Neutrophil (primary cell): ENCODE data around the gene PHEX.

Experiments
- H3K27ac ChIP-seq: fragments of 200-600 bp; sonication (generic); 2 replicates; pipeline ENCODE4 v1.5.1; 2016; ENCODE audit warnings: mild to moderate bottlenecking, moderate library complexity
- H3K27me3 ChIP-seq: fragments of 200-600 bp; sonication (generic); 2 replicates; pipeline ENCODE4 v1.6.0; 2016; ENCODE audit warnings: mild to moderate bottlenecking
- H3K36me3 ChIP-seq: fragments of 200-600 bp; sonication (generic); 2 replicates; pipeline ENCODE4 v1.5.1; 2017
- H3K4me1 ChIP-seq, 2 experiments: fragments of 200-600 bp in 1 of 2; sonication (generic) in 1 of 2; 1 replicate in 1 of 2; 2 replicates in 1 of 2; pipeline versions ENCODE4 v1.5.1 to v1.6.1; 2013 to 2016; ENCODE audit warnings: low read depth in 1 of 2, low read length in 1 of 2, mild to moderate bottlenecking in 1 of 2, moderate library complexity in 1 of 2; ENCODE audit not compliant: control insufficient read depth in 1 of 2, insufficient read depth in 1 of 2
- H3K4me3 ChIP-seq, 2 experiments: fragments of 200-600 bp in 1 of 2; sonication (generic) in 1 of 2; 1 replicate in 1 of 2; 2 replicates in 1 of 2; pipeline ENCODE4 v1.5.1; 2013 to 2016; ENCODE audit warnings: low read depth in 1 of 2, low read length in 1 of 2, mild to moderate bottlenecking in 1 of 2, moderate library complexity in 1 of 2
- H3K9me3 ChIP-seq: fragments of 200-600 bp; sonication (generic); 2 replicates; pipeline ENCODE4 v1.5.1; 2016
- TF ChIP-seq, protein P1 (sequence below): fragments of 200-600 bp; sonication (generic); IDR thresholded peaks from 2 replicates; pipeline ENCODE4 v1.5.1; 2016; ENCODE audit warnings: antibody characterized with exemption

PHEX gene

DNA sequence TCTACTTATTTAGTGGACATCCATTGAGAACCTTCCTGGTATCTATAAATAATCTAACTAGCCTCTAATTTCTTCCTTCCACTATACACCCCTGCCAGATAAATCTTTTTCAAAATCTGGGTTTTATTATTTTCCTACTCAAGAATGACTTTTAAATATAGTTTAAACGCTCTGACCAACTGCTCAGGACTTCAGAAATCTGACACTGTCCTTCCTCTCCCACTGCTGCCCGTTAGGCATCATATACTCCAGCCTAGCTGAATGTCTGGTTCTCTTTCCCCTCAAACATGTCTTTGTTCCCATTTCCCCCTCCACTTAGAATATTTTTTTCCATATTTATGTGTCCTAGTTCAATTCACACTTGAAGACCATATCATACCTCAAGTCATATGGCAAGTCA is 205.4 kb downstream of the PHEX start:
- no peak overlapping the region for H3K27ac ChIP-seq
- TF ChIP-seq, protein P1, sequence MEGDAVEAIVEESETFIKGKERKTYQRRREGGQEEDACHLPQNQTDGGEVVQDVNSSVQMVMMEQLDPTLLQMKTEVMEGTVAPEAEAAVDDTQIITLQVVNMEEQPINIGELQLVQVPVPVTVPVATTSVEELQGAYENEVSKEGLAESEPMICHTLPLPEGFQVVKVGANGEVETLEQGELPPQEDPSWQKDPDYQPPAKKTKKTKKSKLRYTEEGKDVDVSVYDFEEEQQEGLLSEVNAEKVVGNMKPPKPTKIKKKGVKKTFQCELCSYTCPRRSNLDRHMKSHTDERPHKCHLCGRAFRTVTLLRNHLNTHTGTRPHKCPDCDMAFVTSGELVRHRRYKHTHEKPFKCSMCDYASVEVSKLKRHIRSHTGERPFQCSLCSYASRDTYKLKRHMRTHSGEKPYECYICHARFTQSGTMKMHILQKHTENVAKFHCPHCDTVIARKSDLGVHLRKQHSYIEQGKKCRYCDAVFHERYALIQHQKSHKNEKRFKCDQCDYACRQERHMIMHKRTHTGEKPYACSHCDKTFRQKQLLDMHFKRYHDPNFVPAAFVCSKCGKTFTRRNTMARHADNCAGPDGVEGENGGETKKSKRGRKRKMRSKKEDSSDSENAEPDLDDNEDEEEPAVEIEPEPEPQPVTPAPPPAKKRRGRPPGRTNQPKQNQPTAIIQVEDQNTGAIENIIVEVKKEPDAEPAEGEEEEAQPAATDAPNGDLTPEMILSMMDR, result no peak

DNA sequence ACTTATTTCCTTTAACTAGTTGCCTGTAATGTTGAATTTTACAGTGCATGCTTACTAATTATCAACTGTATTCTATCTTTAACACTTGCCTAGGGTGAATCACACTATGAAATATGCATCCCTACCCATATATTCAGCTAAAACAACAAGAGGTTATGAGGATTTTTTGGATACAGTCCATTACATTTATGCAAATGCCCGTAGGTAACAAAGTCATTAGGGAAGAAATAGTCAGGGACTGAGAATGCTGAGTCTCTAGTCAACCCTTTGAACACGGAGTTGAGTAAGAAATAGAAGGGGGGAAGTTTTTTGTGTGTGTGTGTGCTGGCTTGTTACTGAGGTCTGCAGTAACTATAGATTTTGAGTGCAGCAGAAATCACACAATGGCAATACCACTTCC is 214.5 kb downstream of the PHEX start:
- no peaks in the 10 kb centered on the region for H3K4me1 ChIP-seq
- H3K27me3 ChIP-seq, result no peaks in the 10 kb centered on the region
- no peak overlapping the region for H3K27ac ChIP-seq
- no peaks in the 10 kb centered on the region for H3K9me3 ChIP-seq
- no peaks in the 10 kb centered on the region for H3K36me3 ChIP-seq
- TF ChIP-seq, protein P1, result no peak
- no peak overlapping the region for H3K4me3 ChIP-seq

More for the DNA sequence above, 205.4 kb downstream of the PHEX start:
- Histone ChIP-seq H3K27me3 (no peaks in the 10 kb centered on the region), H3K4me1 (no peaks in the 10 kb centered on the region), H3K4me3 (no peak overlapping the region), H3K36me3 (no peaks in the 10 kb centered on the region), H3K9me3 (no peaks in the 10 kb centered on the region)

DNA sequence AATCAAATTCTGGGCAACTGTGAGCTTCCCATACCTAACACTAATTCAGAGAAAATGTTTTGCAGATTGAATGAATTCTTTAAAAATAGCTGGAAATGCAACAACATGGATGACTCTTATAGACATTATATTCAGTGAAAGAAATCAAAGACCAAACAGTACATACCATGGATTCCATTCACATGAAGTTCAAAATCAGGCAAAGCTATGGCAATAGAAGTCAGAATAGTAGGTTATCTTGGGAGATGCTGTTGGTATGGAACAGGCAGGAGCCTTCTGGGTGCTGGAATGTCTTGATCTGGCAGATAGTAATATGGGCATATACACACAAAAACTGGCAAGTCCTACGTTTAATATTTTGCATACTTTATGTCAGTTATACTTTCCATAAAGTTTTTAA is 215.0 kb downstream of the PHEX start:
- H3K9me3 ChIP-seq, result no peaks in the 10 kb centered on the region
- H3K27ac ChIP-seq, result no peak overlapping the region
- TF ChIP-seq, protein P1, result no peak
- H3K4me1 ChIP-seq, result no peaks in the 10 kb centered on the region
- no peaks in the 10 kb centered on the region for H3K36me3 ChIP-seq
- H3K4me3 ChIP-seq, result no peak overlapping the region
- no peaks in the 10 kb centered on the region for H3K27me3 ChIP-seq

DNA sequence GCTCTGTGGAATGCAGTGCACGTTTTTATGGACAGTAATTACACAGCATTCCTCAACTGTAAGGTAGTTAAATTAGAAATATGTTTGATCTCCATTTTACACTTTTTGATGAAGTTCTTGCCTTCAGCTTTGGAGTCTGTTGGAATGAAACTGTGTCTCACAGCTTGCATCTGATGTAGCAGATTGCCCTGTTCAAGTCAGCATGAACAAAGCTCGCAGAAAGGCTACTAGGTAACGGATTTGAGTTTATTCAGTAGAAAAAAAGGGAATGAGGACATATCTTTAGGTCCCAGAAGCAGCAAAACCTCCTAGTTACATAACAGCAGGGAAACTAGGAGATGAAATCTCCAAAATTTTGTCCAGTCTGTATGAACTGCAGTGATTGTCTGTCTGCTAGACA is 216.3 kb downstream of the PHEX start:
- Histone ChIP-seq H3K36me3 (no peaks in the 10 kb centered on the region), H3K4me1 (no peaks in the 10 kb centered on the region), H3K4me3 (no peak overlapping the region), H3K27ac (no peak overlapping the region), H3K9me3 (no peaks in the 10 kb centered on the region), H3K27me3 (no peaks in the 10 kb centered on the region)
- TF ChIP-seq, protein P1, result no peak

DNA sequence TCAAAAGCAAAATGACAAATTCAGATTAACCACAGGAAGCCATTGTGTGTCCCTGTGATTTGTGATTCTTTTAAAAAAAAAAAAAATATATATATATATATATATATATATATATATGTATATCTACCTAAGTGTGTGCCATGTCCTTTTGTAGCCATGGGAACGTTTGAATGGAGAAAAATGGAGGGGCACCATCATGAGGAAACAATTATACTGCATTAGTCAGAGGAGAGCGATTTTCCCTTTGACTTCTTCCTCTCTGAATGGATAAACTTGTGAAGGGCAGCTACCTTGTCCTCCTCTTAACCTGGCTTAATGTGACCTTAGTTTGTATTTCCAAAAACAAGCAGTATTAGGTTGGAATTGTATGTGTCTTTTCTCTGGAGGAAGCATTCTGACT is 217.2 kb downstream of the PHEX start:
- no peaks in the 10 kb centered on the region for H3K4me1 ChIP-seq
- no peak overlapping the region for H3K27ac ChIP-seq
- no peaks in the 10 kb centered on the region for H3K36me3 ChIP-seq
- H3K27me3 ChIP-seq, result no peaks in the 10 kb centered on the region
- no peak overlapping the region for H3K4me3 ChIP-seq
- TF ChIP-seq, protein P1, result no peak
- H3K9me3 ChIP-seq, result no peaks in the 10 kb centered on the region

DNA sequence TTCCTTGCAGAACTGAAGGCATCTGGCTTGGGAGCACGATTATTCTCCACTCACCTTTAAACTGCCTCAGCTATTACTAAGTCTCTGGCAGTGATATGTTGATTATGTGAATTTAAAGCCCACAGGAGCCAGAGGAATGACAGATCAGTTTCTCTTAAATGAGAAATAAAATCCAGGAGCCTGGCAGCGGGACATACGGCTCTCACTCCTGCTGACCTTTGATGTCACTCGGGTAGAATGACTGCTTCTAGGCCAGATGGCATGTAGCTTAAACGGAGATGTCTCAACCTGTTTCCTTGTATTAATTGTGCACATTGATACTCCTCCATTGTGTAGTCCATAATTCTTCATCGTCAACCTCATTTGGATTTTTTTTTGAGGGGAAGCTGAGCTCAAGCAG is 236.6 kb downstream of the PHEX start:
- Histone ChIP-seq H3K27ac (no peak overlapping the region), H3K4me1 (no peaks in the 10 kb centered on the region), H3K27me3 (no peaks in the 10 kb centered on the region), H3K36me3 (no peaks in the 10 kb centered on the region), H3K9me3 (no peaks in the 10 kb centered on the region), H3K4me3 (no peak overlapping the region)
- TF ChIP-seq, protein P1, result no peak
